NCI-H2196 (cell line): ENCODE measurements around the gene CBFA2T2.
"Not testable (repeated sequence)": the region's sequence is repeated elsewhere in the genome, so short reads cannot be mapped to it uniquely, and the experiment has no call there.

ENCODE experiments used
- DNase-seq: peaks from one replicate; lab custom pipeline; 2025; ENCODE audit not compliant: unreplicated experiment; lab: John Stamatoyannopoulos, UW

The CBFA2T2 gene

DNA sequence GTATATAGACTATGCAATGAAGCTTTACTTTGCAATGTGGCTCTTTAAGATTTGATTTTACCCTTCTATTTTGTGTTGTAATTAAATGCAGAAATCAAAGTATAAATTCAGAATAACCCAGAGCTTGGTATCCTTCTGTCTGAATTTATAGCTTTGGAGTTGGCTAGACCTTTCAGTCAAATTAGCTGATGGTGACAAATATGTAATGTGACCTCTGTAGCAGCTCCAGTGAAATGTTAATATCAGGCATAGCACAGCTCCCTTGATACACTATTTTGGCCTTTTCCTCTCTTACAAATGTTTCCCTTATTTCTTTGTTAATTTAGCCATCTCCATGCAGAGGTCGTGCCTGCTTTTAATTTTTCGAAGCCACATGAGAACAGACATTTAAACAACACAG is 11.1 kb downstream of the CBFA2T2 start:
- DNase-seq, result no peak

DNA sequence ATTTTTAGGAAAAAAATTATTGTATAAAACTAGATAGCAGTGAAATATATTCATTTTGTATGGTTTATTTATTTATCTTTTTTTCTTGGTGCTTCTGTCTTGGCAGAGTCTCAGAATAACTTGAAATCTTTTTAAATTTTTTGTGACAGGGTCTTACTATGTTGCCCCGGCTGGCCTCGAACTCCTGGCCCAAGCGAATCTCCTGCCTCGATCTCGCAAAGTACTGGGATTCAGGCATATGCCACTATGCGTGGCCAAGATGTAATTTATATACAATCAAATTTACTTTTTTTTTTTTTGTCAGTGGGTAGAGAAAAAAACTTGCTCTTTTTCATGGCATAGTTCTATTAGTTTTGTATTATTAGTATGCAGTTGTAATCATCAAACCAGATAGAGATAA is 13.7 kb downstream of the CBFA2T2 start:
- no peak for DNase-seq

DNA sequence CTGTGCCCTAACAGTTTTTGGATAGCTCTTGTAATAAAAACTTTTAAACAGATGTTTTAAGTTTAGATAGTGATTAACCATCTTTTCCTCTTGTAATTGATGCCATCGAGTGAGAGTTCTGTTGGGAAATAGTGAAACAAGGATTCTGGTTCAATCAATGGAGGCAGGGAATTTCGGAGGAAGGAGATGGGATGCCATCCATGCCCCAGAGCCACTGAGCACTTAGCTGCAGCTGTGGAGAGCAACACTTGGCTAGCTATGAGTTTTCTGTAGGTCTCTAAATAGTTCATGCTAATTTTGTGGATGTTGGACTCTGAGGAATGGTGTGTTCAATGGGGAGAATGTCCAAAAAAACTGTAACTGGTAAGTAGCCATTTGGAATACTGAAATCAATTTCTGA is 16.7 kb downstream of the CBFA2T2 start:
- no peak for DNase-seq

DNA sequence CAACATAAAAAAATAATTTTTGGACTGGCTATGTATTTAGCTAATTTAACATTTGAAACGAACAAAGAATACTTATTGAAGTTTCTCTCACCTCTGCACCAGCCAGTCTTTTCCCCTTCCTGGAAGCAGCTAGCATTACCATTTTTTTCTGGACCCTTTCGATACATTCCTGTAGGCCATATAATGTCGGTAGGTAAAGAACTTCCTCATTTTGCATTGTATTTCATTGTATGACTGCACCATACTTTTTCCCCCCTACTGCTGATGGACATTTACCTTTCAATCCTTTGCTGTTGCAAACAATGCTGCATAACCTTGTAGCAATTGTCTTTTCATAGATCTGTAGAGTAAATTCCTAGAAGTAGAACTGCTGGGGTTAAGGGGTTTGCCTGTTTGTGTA is 17.6 kb downstream of the CBFA2T2 start:
- DNase-seq, result no peak

DNA sequence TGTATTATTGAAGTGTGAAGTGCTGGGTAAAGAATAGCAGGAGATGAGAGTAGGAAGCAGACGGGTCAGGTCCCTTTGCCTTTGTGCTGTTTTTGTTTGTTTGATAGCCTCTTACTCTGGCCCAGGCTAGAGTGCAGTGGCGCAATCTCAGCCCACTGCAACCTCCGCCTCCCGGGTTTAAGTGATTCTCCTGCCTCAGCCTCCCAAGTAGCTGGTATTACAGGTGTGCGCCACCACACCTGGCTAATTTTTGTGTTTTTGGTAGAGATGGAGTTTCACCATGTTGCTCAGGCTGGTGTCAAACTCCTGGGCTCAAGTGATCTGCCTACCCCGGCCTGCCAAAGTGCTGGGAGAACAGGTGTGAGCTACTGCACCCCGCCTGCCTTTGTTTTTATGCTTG is 18.1 kb downstream of the CBFA2T2 start:
- not testable (repeated sequence) for DNase-seq

DNA sequence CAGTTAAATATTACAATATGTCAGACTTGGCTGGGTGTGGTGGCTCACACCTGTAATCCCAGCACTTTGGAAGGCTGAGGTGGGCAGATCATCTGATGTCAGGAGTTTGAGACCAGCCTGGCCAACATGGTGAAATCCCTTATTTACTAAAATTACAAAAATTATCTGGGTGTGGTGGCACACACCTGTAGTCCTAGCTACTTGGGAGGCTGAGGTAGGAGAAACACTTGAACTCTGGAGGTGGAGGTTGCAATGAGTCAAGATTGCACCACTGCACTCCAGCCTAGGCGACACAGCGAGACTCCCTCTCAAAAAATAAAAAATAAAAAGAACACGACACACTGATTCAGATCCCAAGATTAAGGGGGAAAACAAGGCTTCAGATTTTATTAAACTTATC is 19.2 kb downstream of the CBFA2T2 start:
- DNase-seq, result not testable (repeated sequence)

DNA sequence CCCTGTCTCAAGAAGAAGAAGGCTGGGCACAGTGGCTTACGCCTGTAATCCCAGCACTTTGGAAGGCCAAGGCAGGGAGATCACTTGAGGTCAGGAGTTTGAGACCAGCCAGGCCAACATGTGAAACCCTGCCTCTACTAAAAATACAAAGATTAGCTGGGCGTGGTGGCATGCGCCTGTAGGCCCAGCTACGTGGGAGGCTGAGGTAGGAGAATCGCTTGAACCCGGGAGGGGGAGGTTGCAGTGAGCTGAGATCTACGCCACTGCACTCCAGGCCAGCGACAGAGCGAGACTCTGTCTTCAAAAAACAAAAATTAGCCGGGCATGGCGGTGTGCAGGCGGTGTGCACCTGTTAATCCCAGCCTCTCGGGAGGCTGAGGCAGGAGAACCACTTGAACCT is 22.0 kb downstream of the CBFA2T2 start:
- not testable (repeated sequence) for DNase-seq

DNA sequence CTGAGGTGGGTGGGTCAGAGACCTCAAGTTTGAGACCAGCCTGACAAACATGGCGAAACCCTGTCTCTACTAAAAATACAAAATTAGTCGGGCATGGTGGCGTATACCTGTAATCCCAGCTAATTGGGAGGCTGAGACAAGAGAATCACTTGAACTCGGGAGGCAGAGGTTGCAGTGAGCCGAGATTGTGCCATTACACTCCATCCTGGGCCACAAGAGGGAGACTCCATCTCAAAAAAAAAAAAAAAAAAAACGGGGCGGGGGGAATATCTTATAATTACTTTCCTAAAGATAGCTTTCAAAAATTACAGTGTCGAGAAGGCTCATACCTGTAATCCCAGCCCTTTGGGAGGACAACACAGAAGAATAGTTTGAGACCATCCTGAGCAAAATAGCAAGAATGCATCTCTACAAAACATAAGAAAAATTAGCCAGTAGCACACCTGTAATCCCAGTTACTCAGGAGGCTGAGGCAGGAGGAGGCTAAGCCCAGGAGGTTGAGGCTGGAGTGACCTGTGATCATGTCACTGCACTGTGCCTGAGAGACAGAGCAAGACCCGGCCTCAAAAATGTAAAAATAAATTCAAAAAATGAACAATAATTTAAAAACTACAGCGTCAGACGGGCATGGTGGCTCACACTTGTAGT is 25.8 kb downstream of the CBFA2T2 start:
- DNase-seq, result no peak

DNA sequence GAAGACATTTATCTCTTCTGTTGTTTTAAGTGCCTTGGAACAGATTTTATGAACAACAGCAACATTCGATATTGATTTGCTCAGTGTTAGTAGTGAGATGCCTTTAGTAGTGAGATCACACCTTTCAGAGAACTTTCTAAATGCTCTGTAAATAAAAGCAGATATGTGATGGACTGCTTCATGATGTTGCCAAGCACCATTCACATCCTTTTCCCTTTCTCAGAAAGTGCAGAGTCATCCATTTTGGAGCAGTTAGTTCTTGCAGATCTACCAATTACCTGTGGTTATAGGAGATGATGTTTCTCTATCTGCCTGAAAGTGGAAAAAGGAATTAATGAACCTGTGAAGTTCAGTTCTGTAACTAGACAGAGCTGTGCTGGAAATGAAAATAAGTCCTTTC is 27.0 kb downstream of the CBFA2T2 start:
- no peak for DNase-seq

DNA sequence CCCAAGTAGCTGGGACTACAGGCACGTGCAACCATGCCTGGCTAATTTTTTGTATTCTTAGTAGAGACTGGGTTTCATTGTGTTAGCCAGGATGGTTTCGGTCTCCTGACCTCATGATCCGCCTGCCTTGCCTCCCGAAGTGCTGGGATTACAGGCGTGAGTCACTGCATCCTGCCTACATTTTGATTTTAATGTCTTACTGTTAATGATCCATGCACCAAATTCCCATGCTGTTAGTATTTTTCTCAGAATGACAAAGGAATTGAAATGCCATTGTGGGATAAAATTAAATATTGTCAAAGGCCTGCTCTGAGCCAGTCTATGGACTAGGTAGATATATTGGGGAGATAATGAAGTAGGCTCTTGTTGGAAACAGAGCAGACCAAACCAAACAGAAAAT is 28.2 kb downstream of the CBFA2T2 start:
- DNase-seq, result no peak

DNA sequence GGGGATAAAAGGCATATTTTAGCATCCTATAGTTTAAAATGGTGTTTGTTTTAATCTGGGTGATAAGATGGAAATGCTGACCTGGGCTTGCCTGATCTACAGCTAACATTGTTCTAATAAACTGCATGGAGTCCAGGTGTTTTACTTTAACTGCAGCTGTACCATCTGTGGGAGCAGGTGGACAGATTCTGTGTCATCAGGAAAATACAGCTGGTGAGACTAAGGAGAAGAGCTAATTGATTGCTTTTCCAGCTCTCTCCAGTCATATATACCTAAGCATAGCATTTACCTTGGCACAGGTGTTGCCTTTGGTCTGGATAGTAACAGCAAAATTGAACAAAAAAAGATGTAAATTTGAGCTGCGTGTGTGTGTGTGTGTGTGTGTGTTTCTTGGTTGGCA is 31.6 kb downstream of the CBFA2T2 start:
- DNase-seq, result peak; percentile 82

DNA sequence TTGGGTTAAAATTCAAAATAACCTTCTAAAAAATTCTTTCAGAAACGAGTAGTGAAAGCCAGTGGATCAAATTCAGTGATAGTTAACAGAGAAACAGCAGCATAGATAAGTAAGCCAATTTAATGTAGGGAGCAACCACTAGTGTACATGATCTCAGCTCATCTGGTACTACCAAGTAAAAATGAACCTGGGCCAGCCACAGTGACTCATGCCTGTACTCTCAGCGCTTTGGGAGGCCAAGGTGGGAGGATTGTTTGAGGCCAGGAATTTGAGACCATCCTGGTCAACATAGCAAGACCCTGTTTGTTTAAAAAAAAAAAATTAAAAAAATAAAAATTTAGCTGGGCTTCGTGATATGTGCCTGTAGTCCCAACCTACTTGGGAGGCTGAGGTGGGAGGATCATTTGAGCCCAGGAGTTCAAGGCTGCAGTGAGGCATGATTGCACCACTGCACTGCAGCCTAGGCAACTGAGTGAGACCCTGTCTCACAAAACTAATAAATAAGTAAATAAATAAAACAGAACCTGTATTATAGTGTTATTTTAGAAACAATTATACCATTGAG is 32.4 kb downstream of the CBFA2T2 start:
- DNase-seq, result no peak

DNA sequence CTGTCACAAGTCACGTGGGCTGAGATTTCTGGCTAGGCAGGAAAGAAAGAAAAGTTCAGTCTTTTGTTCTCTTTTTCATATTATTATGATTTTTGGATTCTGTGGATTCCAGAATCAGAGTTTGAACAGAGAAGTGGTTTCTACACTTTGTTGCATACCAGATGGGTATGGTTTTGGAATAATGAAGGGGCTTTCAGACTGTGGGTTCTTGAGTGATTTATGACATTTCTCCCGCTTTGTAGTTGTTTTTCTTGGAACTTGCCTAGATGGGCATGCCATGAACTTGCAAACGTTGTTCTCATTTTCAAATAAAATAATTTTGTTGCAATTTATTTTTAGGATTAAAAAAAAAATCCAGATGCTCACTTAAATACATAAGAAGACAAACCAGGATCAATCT is 34.4 kb downstream of the CBFA2T2 start:
- no peak for DNase-seq

DNA sequence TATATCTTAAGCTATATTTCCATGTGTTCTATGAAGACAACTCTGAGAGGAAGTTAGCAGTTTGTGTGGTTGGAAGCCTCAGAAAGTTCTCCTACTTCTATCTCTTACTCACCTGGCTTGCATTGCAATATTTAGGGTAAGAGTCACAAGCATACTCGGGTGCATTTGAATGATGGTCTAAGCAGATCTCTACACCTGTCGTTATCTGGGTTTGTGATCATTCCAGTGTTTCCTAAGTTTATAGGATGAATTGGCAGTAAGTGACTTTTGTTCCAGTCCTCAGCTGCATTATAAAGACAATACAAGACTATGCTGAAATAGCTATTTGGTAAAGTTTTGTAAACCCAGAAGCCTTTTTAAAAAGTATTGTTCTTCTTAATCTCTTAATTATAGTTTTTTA is 36.9 kb downstream of the CBFA2T2 start:
- no peak for DNase-seq

DNA sequence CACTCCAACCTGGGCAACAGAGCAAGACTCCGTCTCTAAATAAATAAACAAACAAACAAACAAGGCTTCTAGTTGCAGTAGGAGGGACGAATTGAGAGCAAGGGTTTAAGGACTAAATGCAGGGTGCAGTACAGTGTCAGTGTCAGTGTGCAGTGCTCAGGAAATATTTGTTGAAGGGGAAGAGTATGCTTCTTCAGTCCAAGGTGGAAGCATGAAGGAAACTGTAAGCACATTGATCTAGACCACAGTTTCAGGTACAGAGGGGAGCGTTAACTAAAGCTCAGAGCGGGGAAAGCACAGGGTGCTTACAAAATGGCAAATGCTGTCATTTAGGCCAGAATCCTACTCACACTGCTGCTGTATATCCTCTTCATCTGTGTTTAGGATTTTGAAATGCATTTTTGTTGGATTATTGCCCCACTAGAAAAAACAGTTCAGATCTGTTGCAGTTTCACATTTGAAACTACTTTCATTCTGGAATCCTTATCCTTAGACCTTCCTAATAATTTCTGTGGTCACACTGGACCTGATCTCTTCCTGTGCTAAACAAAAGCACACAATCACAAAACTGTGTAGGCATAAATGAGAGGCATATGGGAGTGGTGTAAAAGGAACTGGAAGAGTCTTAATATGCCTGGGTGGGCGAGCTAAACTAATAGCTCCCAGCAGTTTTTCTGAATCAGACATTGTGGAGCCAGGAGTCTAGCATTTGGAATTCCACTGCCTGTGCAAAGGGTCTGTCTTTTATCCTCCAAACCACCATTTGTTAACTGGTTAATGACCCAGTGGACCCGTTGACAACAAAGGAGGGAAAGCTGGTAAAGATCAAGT is 41.4 kb downstream of the CBFA2T2 start:
- DNase-seq, result no peak

DNA sequence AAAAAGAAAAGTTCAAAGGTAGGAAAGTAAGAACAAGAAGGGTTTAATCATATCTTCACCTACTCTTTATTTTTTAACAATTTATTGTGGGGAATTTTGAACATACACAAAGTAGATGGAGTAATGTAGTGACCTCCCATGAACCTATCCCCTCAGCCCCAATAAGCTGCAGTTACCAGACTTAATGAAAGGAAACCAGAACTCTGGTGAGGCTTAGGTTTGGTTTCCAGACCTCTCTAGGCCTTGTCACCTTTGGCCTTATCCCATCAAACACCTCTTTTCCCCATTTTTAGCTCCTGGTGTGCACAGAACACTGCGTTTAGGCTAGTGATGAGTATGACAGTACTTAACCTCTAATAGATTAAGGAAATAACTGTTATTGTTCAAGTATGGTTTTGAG is 42.0 kb downstream of the CBFA2T2 start:
- DNase-seq, result no peak

DNA sequence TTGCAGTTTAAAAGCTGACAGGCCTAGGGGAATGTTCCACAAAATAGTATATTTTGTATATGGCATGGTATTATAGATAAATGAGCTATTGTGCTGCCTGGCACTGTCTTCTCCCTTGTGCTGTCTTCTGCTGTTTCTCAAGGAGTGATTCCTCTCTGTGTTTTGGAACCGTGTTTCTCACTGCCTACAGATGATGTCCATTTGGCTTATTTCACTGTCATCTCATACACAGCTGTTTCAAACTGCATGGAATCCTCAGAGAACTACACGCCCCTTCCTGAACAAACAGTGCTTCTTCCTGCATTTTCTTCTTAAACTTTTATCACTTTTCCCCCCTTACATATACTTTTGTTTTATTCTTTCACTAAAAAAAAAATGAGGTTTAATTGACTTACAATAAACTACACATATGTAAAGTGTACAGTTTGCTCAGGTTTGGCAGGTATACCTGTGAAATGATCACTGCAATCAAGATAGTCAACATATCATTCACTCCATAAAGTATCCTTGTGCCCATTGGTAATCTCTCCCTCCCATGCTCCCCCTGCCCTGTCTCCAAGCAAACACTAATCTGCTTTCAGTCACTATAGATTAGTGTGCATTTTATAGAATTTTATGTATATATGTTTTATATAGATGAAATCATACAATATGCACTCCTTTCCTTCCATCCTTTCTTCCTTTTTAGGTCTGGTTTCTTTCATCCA is 43.0 kb downstream of the CBFA2T2 start:
- no peak for DNase-seq

DNA sequence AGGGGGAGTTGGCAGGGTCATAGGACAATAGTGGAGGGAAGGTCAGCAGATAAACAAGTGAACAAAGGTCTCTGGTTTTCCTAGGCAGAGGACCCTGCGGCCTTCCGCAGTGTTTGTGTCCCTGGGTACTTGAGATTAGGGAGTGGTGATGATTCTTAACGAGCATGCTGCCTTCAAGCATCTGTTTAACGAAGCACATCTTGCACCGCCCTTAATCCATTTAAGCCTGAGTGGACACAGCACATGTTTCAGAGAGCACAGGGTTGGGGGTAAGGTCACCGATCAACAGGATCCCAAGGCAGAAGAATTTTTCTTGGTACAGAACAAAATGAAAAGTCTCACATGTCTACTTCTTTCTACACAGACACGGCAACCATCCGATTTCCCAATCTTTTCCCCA is 45.8 kb downstream of the CBFA2T2 start:
- DNase-seq, result not testable (repeated sequence)

DNA sequence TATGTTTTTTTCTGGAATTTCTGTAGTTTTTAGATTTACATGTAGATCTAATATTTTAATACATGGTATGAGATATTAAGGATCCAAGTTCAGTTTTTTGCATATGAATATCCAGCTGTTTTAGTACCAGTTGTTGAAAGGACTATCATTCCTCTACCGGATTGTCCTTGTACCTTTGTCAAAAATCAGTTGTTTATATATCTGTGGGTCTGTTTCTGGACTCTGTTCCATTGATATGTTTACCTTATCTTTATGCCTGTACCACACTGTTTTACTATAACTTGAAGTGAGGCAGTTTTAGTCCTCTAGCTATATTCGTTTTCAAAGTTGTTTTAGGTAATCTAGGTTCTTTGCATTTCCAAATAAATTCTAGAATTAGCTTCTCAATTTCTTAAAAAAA is 47.7 kb downstream of the CBFA2T2 start:
- no peak for DNase-seq

DNA sequence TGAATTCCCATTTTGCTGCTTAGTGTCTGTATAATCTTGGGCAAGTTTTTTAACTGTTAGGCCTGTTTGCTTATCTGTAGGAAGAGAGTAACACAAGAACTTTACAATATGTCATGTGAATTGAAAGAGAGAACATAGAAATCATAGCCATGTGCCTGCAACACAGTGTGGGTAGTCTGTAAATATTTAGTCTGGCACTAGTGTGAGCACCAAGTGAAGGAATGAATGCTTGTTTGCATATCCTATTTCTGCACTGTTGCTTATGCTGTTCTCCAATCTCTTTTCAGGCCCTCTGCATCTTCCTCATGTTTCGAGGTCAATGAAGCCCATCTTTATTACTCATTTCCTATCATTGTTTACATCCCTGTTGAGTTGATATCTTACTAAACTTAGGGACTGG is 49.2 kb downstream of the CBFA2T2 start:
- no peak for DNase-seq

DNA sequence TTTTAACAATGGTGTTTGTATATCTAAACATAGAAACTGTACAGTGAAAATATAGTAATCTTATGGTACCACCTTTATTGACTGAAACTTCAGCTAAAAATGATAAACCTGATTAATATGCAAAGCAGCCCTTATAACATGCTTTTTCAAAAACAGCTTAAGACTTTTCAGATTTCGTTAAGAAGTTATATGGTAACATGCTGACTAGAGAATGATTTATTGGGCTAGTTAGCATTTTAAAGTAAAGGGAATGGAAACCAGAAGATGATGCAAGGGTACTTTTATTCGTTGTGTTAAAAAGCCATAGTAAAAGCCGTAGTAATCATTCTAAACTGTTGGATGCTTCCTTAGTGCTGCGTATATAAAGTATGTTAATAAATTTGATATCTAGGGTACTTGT is 50.5 kb downstream of the CBFA2T2 start:
- DNase-seq, result no peak

DNA sequence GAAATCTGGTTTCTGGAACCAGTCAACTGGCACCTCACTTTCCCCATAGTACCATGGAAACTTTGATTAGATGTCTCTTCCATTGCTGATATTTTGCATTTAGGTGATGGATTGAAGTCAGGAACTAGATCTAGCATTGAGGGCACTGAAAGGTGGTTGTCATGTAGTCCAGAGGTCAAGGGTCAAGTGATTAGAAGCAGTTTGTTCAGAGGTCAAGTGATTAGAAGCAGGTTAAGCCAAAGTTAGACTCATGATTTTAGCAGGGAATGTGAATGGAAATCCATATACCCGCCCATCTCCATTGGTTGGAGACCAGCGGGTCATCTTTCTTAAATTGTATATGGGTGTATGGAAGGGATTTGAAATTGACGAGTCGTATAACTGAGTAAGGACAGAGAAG is 51.2 kb downstream of the CBFA2T2 start:
- DNase-seq, result no peak
